ENCODE data around the gene FAM174A. TPM values are rescaled to one million over a fixed set of nuclear protein-coding genes. Genes with fewer than 3 reads are reported as not detected.

FAM174A gene
- total and polyA plus RNA-seq, 2 experiments from 2014 or later = 25.1 to 29.0 TPM

DNA sequence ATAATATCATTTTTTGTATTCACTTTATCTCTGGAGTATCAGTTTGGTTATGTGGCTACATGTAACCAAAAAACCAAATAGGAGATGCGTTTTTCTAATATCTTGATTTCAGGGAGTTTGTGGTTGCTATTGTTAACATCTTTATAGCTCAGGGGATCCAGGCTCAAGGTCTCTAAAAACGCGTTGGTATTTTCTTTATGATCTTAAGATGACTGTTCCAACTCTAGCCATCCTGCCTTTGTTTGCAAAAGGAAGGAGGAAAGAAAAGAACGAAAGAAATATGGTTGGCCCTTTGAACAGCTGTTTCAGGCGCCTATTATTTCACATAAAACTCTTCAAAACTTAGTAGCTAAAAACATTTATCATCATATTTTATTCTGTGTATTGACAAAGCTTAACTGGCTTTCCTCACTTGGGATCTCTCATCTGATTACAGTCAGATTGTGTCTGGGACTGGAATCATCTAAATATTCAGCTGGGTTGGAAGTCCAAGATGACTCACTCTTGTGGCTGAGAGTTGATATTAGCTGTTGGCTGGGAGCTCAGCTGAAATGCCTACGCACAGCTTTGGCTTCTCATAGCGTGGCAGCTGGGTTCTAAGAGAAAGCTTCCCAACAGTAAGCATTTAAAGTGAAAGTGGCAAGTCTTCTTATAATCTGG is 60.1 kb downstream of the FAM174A start:
- WGBS (ENCODE audit: low lambda C conversion rate, missing lambda C conversion rate) = 62% methylated on average over 7 of the region's 7 CpGs

DNA sequence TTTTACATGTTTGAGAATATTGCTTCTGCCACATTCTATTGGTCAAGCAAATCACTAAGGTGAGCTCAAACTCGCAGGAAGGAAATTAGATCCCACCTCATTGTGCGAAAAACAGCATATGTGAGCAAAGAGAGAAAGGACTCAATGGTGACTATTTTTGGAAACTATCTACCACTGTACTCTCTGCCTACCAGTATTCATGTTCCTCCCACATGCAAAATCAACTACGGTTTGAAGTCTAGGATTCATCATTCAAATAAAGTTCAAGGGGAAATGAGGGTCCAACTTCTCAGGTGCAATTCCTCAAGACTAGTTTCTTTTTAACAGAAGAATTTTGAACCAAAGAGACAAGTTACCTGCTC is 60.6 kb downstream of the FAM174A start:
- WGBS (ENCODE audit: low lambda C conversion rate, missing lambda C conversion rate) = 95% methylated on average over 3 of the region's 3 CpGs
- no peaks in the 10 kb centered on the region for H3K36me3 ChIP-seq (replicated peaks; ENCODE audit: insufficient read depth, low read depth)
- no peaks in the 10 kb centered on the region for H3K9me3 ChIP-seq (ENCODE audit: low read depth)
- no peaks in the 10 kb centered on the region for H3K4me1 ChIP-seq (ENCODE audit: insufficient read depth)
- no peak overlapping the region for H2AFZ ChIP-seq
- H4K20me1 ChIP-seq (ENCODE audit: insufficient read depth, poor library complexity, severe bottlenecking) = no peaks in the 10 kb centered on the region
- no peaks in the 10 kb centered on the region for H3K79me2 ChIP-seq
- no peak for DNase-seq (ENCODE audit: low spot score)
- TF ChIP-seq EZH2phosphoT487 (IDR thresholded peaks at IDR 0.05; ENCODE audit: low read depth, severe bottlenecking, unreplicated experiment) (no peak), EZH2 (IDR thresholded peaks at IDR 0.05; ENCODE audit: borderline replicate concordance) (no peak), CTCF (IDR thresholded peaks at IDR 0.05; ENCODE audit: poor library complexity) (no peak)
- H3K9me2 ChIP-seq (replicated peaks; ENCODE audit: insufficient read depth) = no peaks in the 10 kb centered on the region
- peak overlapping the region; percentile 46 for H3K27ac ChIP-seq
- H3K4me3 ChIP-seq = no peak overlapping the region
- peak overlapping the region; percentile 59 for H3K4me2 ChIP-seq
- H3K27me3 ChIP-seq = no peaks in the 10 kb centered on the region

More for the DNA sequence above, 60.1 kb downstream of the FAM174A start:
- H3K36me3 ChIP-seq (replicated peaks; ENCODE audit: insufficient read depth, low read depth) = no peaks in the 10 kb centered on the region
- no peaks in the 10 kb centered on the region for H3K79me2 ChIP-seq
- DNase-seq (ENCODE audit: low spot score) = peak; percentile 72
- H3K4me2 ChIP-seq = peak overlapping the region; percentile 59
- TF ChIP-seq EZH2phosphoT487 (IDR thresholded peaks at IDR 0.05; ENCODE audit: low read depth, severe bottlenecking, unreplicated experiment) = no peak
- TF ChIP-seq EZH2 (IDR thresholded peaks at IDR 0.05; ENCODE audit: borderline replicate concordance) = no peak
- TF ChIP-seq CTCF (IDR thresholded peaks at IDR 0.05; ENCODE audit: poor library complexity) = no peak
- H3K9me2 ChIP-seq (replicated peaks; ENCODE audit: insufficient read depth) = no peaks in the 10 kb centered on the region
- H3K4me3 ChIP-seq = no peak overlapping the region
- H3K9me3 ChIP-seq (ENCODE audit: low read depth) = no peaks in the 10 kb centered on the region
- H3K4me1 ChIP-seq (ENCODE audit: insufficient read depth) = no peaks in the 10 kb centered on the region
- H2AFZ ChIP-seq = no peak overlapping the region
- H3K27ac ChIP-seq = peak overlapping the region; percentile 46
- no peaks in the 10 kb centered on the region for H3K27me3 ChIP-seq
- no peaks in the 10 kb centered on the region for H4K20me1 ChIP-seq (ENCODE audit: insufficient read depth, poor library complexity, severe bottlenecking)

GRCh38 chr5:100598446-100598845 is 63.3 kb downstream of the FAM174A start:
- Histone ChIP-seq H2AFZ (no peak overlapping the region), H3K4me2 (no peak overlapping the region), H3K4me3 (no peak overlapping the region), H3K27me3 (no peaks in the 10 kb centered on the region), H3K27ac (no peak overlapping the region), H4K20me1 (ENCODE audit: insufficient read depth, poor library complexity, severe bottlenecking) (no peaks in the 10 kb centered on the region), H3K9me2 (replicated peaks; ENCODE audit: insufficient read depth) (no peaks in the 10 kb centered on the region), H3K79me2 (no peaks in the 10 kb centered on the region), H3K9me3 (ENCODE audit: low read depth) (no peaks in the 10 kb centered on the region), H3K36me3 (replicated peaks; ENCODE audit: insufficient read depth, low read depth) (no peaks in the 10 kb centered on the region), H3K4me1 (ENCODE audit: insufficient read depth) (no peaks in the 10 kb centered on the region)
- DNase-seq (ENCODE audit: low spot score) = no peak
- no peak for TF ChIP-seq EZH2phosphoT487 (IDR thresholded peaks at IDR 0.05; ENCODE audit: low read depth, severe bottlenecking, unreplicated experiment)
- no peak for TF ChIP-seq CTCF (IDR thresholded peaks at IDR 0.05; ENCODE audit: poor library complexity)
- TF ChIP-seq EZH2 (IDR thresholded peaks at IDR 0.05; ENCODE audit: borderline replicate concordance) = no peak
- 72% methylated on average over 1 of the region's 1 CpG for WGBS (ENCODE audit: low lambda C conversion rate, missing lambda C conversion rate)

Measured in hepatocyte (in vitro differentiated cells).